Measurements from ENCODE around the gene HNRNPM. TPM values are rescaled to one million over a fixed set of nuclear protein-coding genes. Genes with fewer than 3 reads are reported as not detected.

The HNRNPM gene
- total and polyA plus RNA-seq, 9 donors: 88.2 to 285 (median 180) TPM

DNA sequence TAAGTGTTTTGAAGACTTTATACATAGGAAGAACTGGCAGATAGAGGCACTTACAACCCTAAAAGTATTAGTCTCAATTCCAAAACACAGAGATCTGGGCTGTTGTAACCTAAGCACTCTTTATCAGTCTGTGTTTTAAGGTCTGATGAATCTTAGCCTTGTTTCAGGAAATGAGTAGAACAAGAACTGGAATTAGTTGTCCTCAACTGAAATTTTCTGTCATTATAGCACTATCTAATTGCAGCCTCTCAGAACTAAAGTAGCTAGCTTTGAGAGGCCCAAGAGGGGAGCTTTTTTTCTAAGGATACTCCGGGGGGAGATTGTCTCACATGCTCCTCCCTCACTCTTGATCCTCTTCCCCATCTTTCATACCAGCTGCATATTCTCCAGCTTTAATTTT lies 13.1 kb downstream of the HNRNPM start:
- no peak for DNase-seq

DNA sequence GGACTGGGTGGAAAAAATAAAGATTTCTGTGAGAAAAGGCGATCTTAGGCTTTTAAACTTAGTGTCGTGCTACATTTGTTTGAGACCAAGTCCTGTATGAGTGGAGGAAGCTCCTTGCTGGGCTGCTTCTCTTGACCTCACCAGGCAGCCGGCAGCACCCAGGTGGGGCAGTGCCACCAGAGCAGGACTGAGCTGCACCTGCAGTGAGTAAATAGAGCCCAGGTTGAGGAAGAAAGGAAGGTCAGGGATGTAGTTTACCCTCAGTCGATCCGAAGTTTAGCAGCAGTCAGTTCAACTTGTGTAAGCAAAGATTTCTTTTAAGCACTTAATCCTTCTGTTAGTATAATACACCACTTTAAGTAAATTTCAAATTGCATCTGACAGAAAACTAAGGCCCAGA lies 13.6 kb downstream of the HNRNPM start:
- no peaks in the 10 kb centered on the region for H3K27me3 ChIP-seq
- H3K27ac ChIP-seq: no peak overlapping the region
- H3K9me3 ChIP-seq: no peaks in the 10 kb centered on the region
- H3K36me3 ChIP-seq: no peaks in the 10 kb centered on the region
- no peak overlapping the region for H3K4me3 ChIP-seq
- WGBS, 3 donors: 54 to 73% (median 57%) methylated on average over 5 of the region's 5 CpGs
- no peak for DNase-seq
- H3K4me1 ChIP-seq (ENCODE audit: insufficient read depth): peaks cover 18% of the 10 kb centered on the region
- TF ChIP-seq EP300 (IDR thresholded peaks at IDR 0.05) (no peak), POLR2A (IDR thresholded peaks at IDR 0.05) (no peak)
- TF ChIP-seq, protein P1, sequence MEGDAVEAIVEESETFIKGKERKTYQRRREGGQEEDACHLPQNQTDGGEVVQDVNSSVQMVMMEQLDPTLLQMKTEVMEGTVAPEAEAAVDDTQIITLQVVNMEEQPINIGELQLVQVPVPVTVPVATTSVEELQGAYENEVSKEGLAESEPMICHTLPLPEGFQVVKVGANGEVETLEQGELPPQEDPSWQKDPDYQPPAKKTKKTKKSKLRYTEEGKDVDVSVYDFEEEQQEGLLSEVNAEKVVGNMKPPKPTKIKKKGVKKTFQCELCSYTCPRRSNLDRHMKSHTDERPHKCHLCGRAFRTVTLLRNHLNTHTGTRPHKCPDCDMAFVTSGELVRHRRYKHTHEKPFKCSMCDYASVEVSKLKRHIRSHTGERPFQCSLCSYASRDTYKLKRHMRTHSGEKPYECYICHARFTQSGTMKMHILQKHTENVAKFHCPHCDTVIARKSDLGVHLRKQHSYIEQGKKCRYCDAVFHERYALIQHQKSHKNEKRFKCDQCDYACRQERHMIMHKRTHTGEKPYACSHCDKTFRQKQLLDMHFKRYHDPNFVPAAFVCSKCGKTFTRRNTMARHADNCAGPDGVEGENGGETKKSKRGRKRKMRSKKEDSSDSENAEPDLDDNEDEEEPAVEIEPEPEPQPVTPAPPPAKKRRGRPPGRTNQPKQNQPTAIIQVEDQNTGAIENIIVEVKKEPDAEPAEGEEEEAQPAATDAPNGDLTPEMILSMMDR (IDR thresholded peaks at IDR 0.05): no peak
- intact Hi-C loops (cut with DNase I): no loop called here

More for the DNA sequence above, 13.1 kb downstream of the HNRNPM start:
- 28 to 57% (median 28%) methylated on average over 1 of the region's 1 CpG for WGBS, 3 donors
- Histone ChIP-seq H3K27me3 (no peaks in the 10 kb centered on the region), H3K9me3 (no peaks in the 10 kb centered on the region), H3K4me1 (ENCODE audit: insufficient read depth) (peaks cover 21% of the 10 kb centered on the region), H3K36me3 (no peaks in the 10 kb centered on the region), H3K27ac (no peak overlapping the region), H3K4me3 (no peak overlapping the region)
- intact Hi-C loops (cut with DNase I): no loop called here
- TF ChIP-seq POLR2A (IDR thresholded peaks at IDR 0.05) (no peak), EP300 (IDR thresholded peaks at IDR 0.05) (no peak)
- TF ChIP-seq, protein P1 (IDR thresholded peaks at IDR 0.05): no peak

DNA sequence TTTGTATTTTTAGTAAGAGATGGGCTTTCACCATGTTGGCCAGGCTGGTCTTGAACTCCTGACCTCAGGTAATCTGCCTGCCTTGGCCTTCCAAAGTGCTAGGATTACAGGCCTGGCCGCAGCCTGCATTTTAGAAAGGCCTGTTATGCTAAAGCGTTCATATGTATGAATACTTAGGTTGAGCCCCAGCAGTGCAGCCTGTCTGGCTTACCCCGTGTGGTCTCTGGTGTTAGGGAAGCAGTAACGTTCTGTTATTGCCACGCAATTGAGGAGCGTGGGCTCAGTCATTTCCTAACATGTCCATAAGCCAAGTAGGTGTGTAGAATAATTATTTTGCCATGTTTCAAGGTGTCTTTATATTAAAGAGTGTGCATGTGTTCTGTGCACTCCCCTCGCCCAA lies 14.3 kb downstream of the HNRNPM start:
- H3K9me3 ChIP-seq: no peaks in the 10 kb centered on the region
- intact Hi-C loops (cut with DNase I): no loop called here
- H3K4me1 ChIP-seq (ENCODE audit: insufficient read depth): peaks cover 18% of the 10 kb centered on the region
- H3K27ac ChIP-seq: no peak overlapping the region
- H3K27me3 ChIP-seq: no peaks in the 10 kb centered on the region
- no peak for TF ChIP-seq EP300 (IDR thresholded peaks at IDR 0.05)
- TF ChIP-seq, protein P1 (IDR thresholded peaks at IDR 0.05): no peak
- no peak for TF ChIP-seq POLR2A (IDR thresholded peaks at IDR 0.05)
- no peak overlapping the region for H3K4me3 ChIP-seq
- DNase-seq: no peak
- 28 to 46% (median 30%) methylated on average over 7 of the region's 7 CpGs for WGBS, 3 donors
- no peaks in the 10 kb centered on the region for H3K36me3 ChIP-seq

DNA sequence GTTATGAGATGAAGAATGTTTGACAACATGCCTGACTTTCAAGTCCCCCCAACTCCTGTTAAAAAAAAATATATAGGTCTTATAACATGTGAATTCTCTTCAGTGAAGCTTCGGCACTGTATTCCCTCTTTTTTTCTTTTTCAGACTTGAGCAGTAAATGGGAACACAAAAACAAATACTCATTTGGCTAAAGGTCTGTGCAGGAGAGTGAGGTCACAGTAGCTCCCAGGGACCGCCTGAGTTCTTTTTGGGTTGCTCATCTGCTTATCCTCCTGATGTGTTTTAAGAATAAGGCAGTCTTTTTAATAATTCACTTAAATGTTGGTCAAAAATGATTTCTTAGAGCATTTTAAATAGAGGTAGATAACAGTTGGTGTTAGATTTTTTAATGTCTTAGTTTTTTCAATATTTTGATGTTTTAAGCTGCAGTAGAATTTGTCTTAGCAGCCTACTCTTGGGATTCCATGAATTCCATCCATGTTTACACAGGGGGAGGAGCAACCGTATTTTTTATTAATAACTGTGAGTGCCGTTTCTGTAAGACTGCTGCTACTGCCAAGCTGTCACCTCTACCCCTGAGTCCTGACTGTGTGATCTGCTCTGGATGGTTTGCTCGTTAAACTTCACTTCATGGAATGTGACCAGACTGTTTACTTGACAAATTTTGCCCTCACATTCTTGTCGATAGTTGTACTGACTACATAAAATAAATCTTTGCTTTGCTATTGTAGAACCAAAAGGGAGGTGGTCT lies 14.9 kb downstream of the HNRNPM start:
- intact Hi-C loops (cut with DNase I): no loop called here
- Histone ChIP-seq H3K9me3 (no peaks in the 10 kb centered on the region), H3K27ac (no peak overlapping the region), H3K4me3 (no peak overlapping the region), H3K4me1 (ENCODE audit: insufficient read depth) (peaks cover 18% of the 10 kb centered on the region), H3K36me3 (no peaks in the 10 kb centered on the region), H3K27me3 (no peaks in the 10 kb centered on the region)
- no peak for DNase-seq
- 4 to 9% (median 8%) methylated on average over 6 of the region's 6 CpGs for WGBS, 3 donors
- TF ChIP-seq, protein P1 (IDR thresholded peaks at IDR 0.05): no peak
- no peak for TF ChIP-seq EP300 (IDR thresholded peaks at IDR 0.05)
- no peak for TF ChIP-seq POLR2A (IDR thresholded peaks at IDR 0.05)

Measured in ovary (tissue), 9 donors.